Measurements from ENCODE around the gene TMEM63A.

- TF ChIP-seq CTCF (IDR thresholded peaks at IDR 0.05): peak in 1 of 6 experiments; percentile 4
- peak in 1 of 2 donors; percentile 77 for TF ChIP-seq POLR2A (IDR thresholded peaks at IDR 0.05)
These were observed 64.5 kb downstream of the TMEM63A start for GRCh38 chr1:225817611-225818061.
